HPDE6-E6E7 (cell line): Measurements from ENCODE around the gene SETD7.

Experiments
- DNase-seq: peaks from one replicate; pipeline ENCODE4 v3.0.0; 2011; ENCODE audit warnings: missing footprints; ENCODE audit errors: extremely low spot score

SETD7 gene

DNA sequence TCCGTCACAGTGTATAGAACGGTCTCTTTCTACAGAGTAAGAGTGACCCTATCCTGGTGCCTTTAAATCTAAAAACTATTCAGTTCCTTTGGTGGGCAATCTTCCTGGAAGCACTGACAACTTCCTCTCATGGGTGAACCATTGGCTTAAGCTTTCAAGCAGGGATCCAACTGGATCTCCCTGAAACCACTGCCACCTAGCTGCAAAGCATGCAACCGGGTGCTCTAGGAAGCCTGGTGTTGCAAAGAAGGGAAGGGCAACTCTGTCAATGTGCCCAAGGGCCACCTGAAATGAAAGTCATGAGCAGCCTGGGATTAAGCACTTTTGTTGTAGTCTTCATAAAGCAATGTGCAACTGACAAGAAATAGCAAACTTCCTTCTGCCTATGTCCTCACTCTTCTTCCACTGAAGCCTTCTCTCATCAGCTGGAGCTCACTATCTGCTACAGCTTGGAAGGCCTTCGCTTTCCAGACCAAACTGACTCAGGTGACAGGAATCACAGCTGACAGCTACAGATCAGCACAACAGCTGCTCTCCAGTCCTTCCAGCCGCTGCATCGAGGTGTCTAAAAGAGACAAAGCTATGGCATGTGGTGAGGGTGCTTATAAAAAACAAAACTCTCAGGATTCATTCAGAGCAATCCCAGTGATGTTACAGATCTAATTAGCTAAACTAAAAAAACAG is 46.1 kb downstream of the SETD7 start:
- no peak for DNase-seq

DNA sequence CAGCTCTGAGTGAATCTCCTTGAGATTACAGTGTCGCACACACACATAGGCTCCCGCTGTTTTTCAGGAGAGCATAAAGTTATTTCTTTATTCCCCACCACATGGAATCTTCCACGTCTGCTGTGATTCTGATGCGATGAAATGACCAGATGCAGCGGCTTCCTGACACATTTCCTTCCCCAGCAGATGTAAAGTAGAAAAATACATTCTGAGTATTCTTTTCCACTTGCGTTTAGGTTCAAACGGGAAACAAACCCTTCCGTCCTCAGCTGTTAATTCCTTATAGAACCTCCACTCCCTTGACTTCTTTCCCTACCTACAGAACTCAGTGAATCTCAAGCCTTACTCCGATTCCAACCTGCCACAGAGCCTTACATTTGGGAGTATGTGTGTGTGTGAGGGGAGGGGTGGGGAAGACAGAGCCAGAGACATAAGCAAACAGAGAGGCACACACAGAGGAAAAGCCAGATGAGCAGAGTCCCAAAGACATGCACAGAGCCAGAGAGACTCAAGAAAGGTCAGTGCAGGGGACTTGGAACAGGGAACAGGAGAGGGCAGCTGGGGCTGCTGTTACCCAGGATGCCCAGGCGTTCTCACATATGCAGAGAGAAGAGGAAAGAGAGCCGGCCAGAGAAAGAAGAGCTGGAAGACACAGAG is 47.3 kb downstream of the SETD7 start:
- DNase-seq = no peak

- DNase-seq = no peak
Measured at GRCh38 chr4:139506774-139507173, 49.2 kb downstream of the SETD7 start.

GRCh38 chr4:139503622-139504166 is 52.3 kb downstream of the SETD7 start:
- DNase-seq = no peak

DNA sequence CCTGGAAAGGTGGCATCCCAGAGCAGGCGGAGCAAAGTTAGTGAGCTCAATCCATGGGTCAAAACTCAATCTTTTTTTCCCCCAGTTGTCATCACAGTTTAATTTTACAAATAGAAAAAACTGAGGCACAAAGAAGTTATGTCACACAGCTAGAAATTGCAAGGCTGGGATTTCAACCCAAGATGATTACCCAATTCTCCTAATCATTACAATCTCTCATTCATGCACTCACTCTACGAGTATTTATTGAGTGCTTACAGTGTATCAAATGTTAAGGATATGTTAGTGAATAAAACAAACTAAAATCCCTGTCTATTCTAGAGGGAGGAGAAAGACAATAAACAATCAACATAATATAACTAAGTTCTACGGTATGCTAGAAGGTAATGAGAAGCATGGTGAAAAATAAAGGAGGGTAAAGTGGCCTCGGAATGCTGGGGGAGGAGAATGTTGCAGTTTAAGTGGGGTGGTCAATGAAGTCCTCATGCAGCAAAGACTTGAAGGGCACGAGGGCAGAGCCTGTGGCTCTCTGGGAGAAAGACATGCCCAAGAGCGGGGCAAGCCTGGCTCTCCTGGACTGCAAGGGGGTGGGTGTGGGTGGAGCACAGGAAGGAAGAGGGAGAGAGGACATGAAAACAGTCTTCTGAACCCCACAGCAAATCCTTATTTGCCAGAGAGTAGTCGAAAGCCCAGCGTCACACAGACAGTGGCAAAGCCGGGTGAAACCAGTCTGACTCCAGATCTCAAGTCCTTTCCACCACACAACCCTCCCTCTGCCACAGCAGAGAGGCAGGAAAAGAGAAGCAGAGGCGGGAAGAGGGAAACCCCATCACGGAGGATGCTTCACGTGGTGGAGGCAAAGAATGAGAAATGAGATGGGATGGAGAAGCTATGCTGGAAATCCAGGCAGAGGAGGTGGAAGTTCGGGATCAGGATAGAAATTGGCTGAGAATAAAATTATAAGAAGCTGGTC is 53.8 kb downstream of the SETD7 start:
- DNase-seq = no peak

- DNase-seq = no peak
Measured at GRCh38 chr4:139501527-139501926, 54.5 kb downstream of the SETD7 start.

- no peak for DNase-seq
Measured at GRCh38 chr4:139501117-139501516, 54.9 kb downstream of the SETD7 start.

GRCh38 chr4:139499186-139499585 is 56.8 kb downstream of the SETD7 start:
- DNase-seq = no peak

DNA sequence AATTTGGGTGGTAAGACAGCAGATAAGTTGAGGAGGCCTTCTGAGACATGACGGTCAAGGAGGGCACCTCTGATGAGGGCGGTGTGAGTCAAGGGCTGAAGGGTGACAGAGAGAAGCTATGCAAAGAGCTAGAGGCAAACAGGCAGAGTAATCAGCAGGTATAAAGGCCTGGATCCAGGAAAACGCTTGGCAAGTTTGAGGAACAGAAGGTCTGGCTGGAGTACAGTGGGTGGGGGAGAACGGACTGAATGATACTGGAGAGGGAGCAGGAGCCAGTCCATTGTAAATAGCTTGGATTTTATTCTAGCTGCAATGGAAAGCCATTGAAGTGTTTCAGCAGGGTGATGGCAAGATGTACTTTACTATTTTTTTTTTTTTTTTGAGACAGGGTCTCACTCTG is 62.8 kb downstream of the SETD7 start:
- no peak for DNase-seq

DNA sequence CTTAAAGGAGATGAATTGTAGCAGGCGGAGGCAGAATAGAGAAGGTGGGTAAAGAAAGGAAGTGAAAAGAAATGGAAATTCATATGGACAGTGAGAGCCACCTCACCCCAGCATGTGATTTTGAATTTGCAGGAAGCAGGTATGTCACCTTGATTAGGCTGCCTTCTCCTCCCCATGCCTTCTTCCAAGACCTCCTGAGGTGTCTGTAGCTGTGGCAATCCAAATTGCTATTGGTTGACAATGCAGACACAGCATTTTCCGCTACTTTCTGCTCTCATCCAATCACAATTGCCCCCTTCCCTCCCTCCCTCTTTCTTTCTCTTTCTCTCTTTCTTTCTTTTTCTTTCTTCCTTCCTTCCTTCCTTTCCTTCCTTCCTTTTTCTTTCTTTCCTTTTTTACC is 63.6 kb downstream of the SETD7 start:
- DNase-seq = no peak

GRCh38 chr4:139489638-139490037 is 66.4 kb downstream of the SETD7 start:
- no peak for DNase-seq

- no peak for DNase-seq
Measured at GRCh38 chr4:139488442-139488841, 67.6 kb downstream of the SETD7 start.

DNA sequence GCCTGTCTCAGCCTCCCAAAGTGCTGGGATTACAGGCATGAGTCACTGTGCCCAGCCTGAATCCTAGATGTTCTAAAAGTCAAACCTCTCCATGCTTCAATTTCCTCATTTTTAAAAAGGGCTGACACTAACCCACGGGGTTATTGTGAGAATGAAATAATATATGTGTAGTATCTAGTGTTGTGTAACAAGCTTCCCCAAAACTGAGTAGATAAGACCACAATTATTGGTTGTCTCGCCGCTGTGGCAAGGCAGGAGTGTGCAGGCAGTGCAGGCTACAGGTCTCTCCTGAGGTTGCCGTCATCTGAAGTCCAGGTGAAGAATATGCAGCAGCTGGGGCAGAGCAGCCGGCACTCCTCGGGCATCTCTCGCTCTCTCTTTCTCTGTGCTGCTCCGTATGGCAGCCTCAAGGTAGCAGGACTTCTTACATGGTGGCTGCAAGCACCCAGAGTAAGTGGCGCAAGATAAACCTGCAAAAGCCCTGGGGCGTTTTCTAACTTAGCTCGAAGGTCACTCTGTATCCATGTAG is 71.2 kb downstream of the SETD7 start:
- no peak for DNase-seq

- no peak for DNase-seq
Measured at GRCh38 chr4:139483000-139483399, 73.0 kb downstream of the SETD7 start.

GRCh38 chr4:139481465-139481864 is 74.6 kb downstream of the SETD7 start:
- DNase-seq = no peak

DNA sequence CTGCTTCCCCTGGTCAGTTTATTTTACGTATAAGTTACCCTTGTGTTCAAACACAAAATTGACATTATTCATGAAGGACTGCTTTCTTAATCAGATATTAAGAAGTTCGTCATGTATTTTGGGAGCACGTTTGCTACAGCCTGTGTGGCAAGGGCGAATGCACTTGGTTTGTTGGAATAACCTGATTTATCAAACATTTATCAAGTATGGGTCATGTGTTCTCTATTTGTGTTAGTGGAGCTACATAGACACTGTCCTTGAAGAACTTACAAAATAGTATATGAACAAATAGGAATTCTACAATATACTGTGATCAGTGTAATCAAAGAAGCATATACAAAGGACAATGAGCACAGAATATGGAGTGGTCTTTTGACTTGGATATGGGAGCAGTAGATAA is 79.7 kb downstream of the SETD7 start:
- DNase-seq = no peak

DNA sequence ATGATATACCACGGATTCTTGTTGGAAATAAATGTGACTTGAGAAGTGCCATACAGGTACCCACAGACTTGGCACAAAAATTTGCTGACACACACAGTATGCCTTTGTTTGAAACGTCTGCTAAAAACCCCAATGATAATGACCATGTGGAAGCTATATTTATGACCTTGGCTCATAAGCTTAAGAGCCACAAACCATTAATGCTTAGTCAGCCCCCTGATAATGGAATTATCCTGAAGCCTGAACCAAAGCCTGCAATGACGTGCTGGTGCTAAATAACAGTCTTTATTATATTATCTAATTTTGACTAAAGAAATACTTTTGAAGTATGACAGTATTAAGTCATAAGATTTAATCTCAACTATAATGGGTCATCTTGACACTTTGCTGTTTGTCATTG is 83.2 kb downstream of the SETD7 start:
- no peak for DNase-seq

- no peak for DNase-seq
Measured at GRCh38 chr4:139470997-139471665, 84.9 kb downstream of the SETD7 start.

- no peak for DNase-seq
Measured at GRCh38 chr4:139470295-139470694, 85.7 kb downstream of the SETD7 start.

DNA sequence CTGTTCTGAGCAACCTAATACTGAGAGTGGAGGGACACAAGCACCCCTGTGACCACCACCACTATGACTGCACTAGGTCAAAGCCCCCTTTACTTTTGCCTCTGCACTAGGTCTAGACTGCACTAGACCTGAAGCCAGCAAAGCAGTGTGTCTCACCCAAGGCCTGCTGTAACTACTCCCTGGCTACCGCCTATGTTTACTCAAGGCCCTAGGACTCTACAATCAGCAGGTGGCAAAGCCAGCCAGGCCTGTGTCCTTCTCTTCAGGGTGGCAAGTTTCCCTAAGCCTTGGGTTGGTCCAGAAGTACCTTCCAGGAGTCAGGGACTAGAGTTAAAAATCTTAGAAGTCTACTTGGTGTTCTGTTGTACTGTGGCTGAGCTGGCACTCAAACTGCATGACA is 86.2 kb downstream of the SETD7 start:
- DNase-seq = no peak

- no peak for DNase-seq
Measured at GRCh38 chr4:139469216-139469615, 86.8 kb downstream of the SETD7 start.
